C4-2B (cell line): ENCODE results near the gene SEPTIN10.
A peak's percentile ranks its signal among the peaks of the same experiment; 100 is the strongest.

Experiments used
- H3K27ac ChIP-seq: fragments of 450-650 bp; 2 replicates; pipeline ENCODE4 v1.5.1; 2017
- CTCF ChIP-seq: fragments of 450-650 bp; conservative IDR thresholded peaks from 2 replicates; pipeline ENCODE4 v1.5.1; 2017; ENCODE audit warnings: mild to moderate bottlenecking
- ZFX ChIP-seq: fragments of 450-650 bp; IDR thresholded peaks from 2 replicates; pipeline ENCODE4 v1.6.1; 2017

The SEPTIN10 gene

GRCh38 chr2:109503191-109503590 lies 110.6 kb downstream of the SEPTIN10 start:
- no peak overlapping the region for H3K27ac ChIP-seq
- TF ChIP-seq ZFX (no peak), CTCF (no peak)

GRCh38 chr2:109501461-109501860 lies 112.3 kb downstream of the SEPTIN10 start:
- H3K27ac ChIP-seq: no peak overlapping the region
- TF ChIP-seq ZFX: no peak
- no peak for TF ChIP-seq CTCF

GRCh38 chr2:109500910-109501309 lies 112.9 kb downstream of the SEPTIN10 start:
- no peak overlapping the region for H3K27ac ChIP-seq

GRCh38 chr2:109499566-109499965 lies 114.2 kb downstream of the SEPTIN10 start:
- peak overlapping the region; percentile 21 for H3K27ac ChIP-seq
- TF ChIP-seq CTCF (no peak), ZFX (no peak)

More at GRCh38 chr2:109500910-109501309, 112.9 kb downstream of the SEPTIN10 start:
- TF ChIP-seq ZFX: no peak
- TF ChIP-seq CTCF: no peak

GRCh38 chr2:109498906-109499305 lies 114.9 kb downstream of the SEPTIN10 start:
- H3K27ac ChIP-seq: peak overlapping the region; percentile 21; the same call in 1 of the 2 replicates
- TF ChIP-seq CTCF (no peak), ZFX (no peak)

- TF ChIP-seq CTCF (no peak), ZFX (no peak)
- peak overlapping the region; percentile 21; the same call in 1 of the 2 replicates for H3K27ac ChIP-seq
Measured at GRCh38 chr2:109497911-109498870, 115.6 kb downstream of the SEPTIN10 start.

GRCh38 chr2:109497463-109497862 lies 116.3 kb downstream of the SEPTIN10 start:
- no peak for TF ChIP-seq ZFX
- no peak for TF ChIP-seq CTCF
- no peak overlapping the region for H3K27ac ChIP-seq
